Small intestine (tissue), 7 donors: ENCODE results near the gene ZBTB9. TPM values are rescaled to one million over a fixed set of nuclear protein-coding genes. Genes with fewer than 3 reads are reported as not detected.

Experiments used
- DNase-seq, 2 donors: peaks; one replicate each; pipeline versions ENCODE4 v3.0.0 to v3.0.0-alpha.2; 2013
- FAIRE-seq: peaks from 2 replicates; lab custom pipeline; 2012; peaks lifted over from hg19 to GRCh38; lab: Jason Lieb, UNC
- H3K27ac ChIP-seq, 3 donors: one replicate each; pipeline ENCODE4 v1.5.1; 2013; ENCODE audit warnings: low read length in 2 of 3, mild to moderate bottlenecking in 2 of 3, control low read depth in 1 of 3, inconsistent platforms in 1 of 3, low read depth in 1 of 3, moderate library complexity in 1 of 3
- H3K27me3 ChIP-seq, 3 donors: one replicate each; pipeline ENCODE4 v1.6.1; 2013; ENCODE audit warnings: low read length in 3 of 3, inconsistent platforms in 1 of 3; ENCODE audit not compliant: control insufficient read depth in 3 of 3, insufficient read depth in 3 of 3
- H3K36me3 ChIP-seq, 3 donors: one replicate each; pipeline ENCODE4 v1.6.1; 2013; ENCODE audit warnings: low read length in 3 of 3, inconsistent platforms in 1 of 3, low read depth in 1 of 3, mild to moderate bottlenecking in 1 of 3, moderate library complexity in 1 of 3; ENCODE audit not compliant: control insufficient read depth in 3 of 3, insufficient read depth in 2 of 3
- H3K4me1 ChIP-seq, 3 donors: one replicate each; pipeline ENCODE4 v1.6.1; 2013; ENCODE audit warnings: low read length in 2 of 3, inconsistent platforms in 1 of 3, low read depth in 1 of 3, mild to moderate bottlenecking in 1 of 3, moderate library complexity in 1 of 3; ENCODE audit not compliant: control insufficient read depth in 3 of 3, insufficient read depth in 2 of 3
- H3K4me3 ChIP-seq, 3 donors: one replicate each; pipeline ENCODE4 v1.5.1; 2013; ENCODE audit warnings: low read length in 3 of 3, control low read depth in 1 of 3, inconsistent platforms in 1 of 3, low read depth in 1 of 3, mild to moderate bottlenecking in 1 of 3, moderate library complexity in 1 of 3
- H3K9me3 ChIP-seq, 2 donors: one replicate each; pipeline ENCODE4 v1.6.1; 2013; ENCODE audit warnings: low read depth in 1 of 2, low read length in 1 of 2; ENCODE audit not compliant: control insufficient read depth in 2 of 2, insufficient read depth in 1 of 2
- WGBS, 3 donors: extraction: QIAGEN DNeasy Blood & Tissue Kit; methylation state at CpG; one replicate each; pipeline ENCODE4 v1.1.7; 2013; 5-methylcytosine and 5-hydroxymethylcytosine counted together
- polyA plus RNA-seq, 4 donors: library from polyadenylated mRNA; stranded (reverse) in 3 of 4; unstranded in 1 of 4; fragments of 200-250 nt in 3 of 4; fragments of 120-200 nt in 1 of 4; gene quantifications; one replicate each; pipeline versions ENCODE4 v1.2.1 to v1.2.3, GENCODE V29; 2013
- donor health status: healthy with polysubstance abuse.
- donor health status: control.
- donor health status: control.
- donor health status: Bipolar disorder and iron deficiency.
- donor health status: healthy.

The ZBTB9 gene
- polyA plus RNA-seq, 4 donors, result 1.6 to 8.5 (median 3.5) TPM

GRCh38 chr6:33502486-33502885 lies 48.1 kb downstream of the ZBTB9 start:
- DNase-seq (no peak), FAIRE-seq (no peak)
- H3K27ac ChIP-seq, result no peak overlapping the region
- no peak overlapping the region for H3K4me3 ChIP-seq
- peaks cover 0 to 18% of the 10 kb centered on the region in 2 donors for H3K9me3 ChIP-seq
- H3K4me1 ChIP-seq, result peaks cover 0 to 2% (median 0%) of the 10 kb centered on the region in 3 donors
- no peaks in the 10 kb centered on the region for H3K27me3 ChIP-seq
- 91% methylated on average over 22 to 23 of the region's 23 CpGs for WGBS, 3 donors
- H3K36me3 ChIP-seq, result no peaks in the 10 kb centered on the region

DNA sequence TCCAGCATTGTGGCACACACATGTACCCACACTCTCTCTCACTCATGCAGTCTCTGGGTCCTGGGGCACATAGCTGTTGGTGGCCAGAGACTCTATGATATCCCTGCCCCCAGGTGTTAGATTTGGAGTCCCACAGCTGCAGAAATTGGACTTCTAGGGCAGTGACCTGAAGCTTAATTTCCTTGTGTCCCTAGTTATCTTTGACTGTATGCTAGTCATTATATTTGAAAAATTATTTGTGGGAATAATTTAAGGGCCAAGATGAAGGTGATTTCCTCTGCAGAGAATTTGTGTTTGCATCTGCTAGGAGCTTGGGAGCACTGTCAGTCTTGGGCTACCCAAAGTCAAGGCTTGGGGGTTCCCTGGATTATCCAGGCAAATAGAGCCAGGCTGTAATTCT lies 50.1 kb downstream of the ZBTB9 start:
- FAIRE-seq (no peak), DNase-seq (no peak)
- Histone ChIP-seq H3K27ac (no peak overlapping the region), H3K4me3 (no peak overlapping the region), H3K27me3 (no peaks in the 10 kb centered on the region), H3K36me3 (no peaks in the 10 kb centered on the region), H3K9me3 (peaks cover 0 to 18% of the 10 kb centered on the region in 2 donors), H3K4me1 (peaks cover 0 to 2% (median 0%) of the 10 kb centered on the region in 3 donors)

DNA sequence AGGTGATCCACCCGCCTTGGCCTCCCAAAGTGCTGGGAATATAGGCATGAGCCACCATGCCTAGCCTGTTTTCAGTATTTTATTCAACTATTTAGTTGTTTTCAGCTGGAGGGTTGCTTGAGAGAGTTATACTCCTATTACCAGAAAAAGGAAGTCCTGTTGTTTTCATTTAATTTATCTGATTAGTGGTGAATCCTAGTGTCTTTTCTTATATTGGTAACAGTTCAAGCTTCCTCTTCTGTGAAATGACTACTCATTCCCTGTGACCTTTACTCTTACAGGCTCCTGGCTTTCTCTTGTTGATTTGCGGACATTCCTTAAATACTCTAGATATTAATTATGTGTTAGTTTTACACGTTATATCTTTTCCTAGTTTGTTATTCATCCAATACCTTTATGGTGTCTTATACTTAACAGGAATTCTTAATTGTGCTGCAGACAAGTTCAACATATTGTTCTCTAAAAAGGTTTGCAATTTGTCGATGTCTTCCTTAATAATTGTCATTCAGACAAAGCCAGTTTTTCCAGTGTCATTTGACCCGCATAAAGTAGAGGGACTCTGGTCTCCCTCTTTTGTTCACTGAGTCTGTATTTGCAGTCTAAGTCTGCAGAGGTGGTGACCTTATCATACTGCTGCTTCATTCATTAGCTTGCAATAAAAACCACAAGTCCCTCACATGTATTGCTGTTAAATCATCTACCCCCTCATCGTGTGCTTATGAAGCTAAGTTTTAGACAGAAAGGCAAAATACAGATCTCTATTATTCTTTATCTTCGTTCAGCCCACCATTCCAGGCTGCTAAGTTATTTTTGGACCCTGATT lies 51.4 kb downstream of the ZBTB9 start:
- Histone ChIP-seq H3K4me3 (no peak overlapping the region), H3K27ac (no peak overlapping the region), H3K27me3 (no peaks in the 10 kb centered on the region), H3K9me3 (peaks cover 0 to 18% of the 10 kb centered on the region in 2 donors), H3K36me3 (no peaks in the 10 kb centered on the region), H3K4me1 (peaks cover 0 to 2% (median 0%) of the 10 kb centered on the region in 3 donors)
- FAIRE-seq (no peak), DNase-seq (peak in 1 of 2 donors; percentile 22)
- 39 to 62% (median 50%) methylated on average over 7 of the region's 7 CpGs for WGBS, 3 donors

Other genes starting within 250 kb of the ZBTB9 start
- 10 to 100 TPM; 30.9 to 46.1 (median 33.0) TPM for gene HSD17B8, start 249.9 kb upstream of the ZBTB9 start, polyA plus RNA-seq
- 10 to 100 TPM; 30.4 to 46.7 (median 41.8) TPM for gene RING1, start 246.1 kb upstream of the ZBTB9 start, polyA plus RNA-seq
- 10 to 100 TPM; 23.8 to 60.3 (median 48.0) TPM for gene VPS52, start 182.7 kb upstream of the ZBTB9 start, polyA plus RNA-seq
- 1,000 to 10,000 TPM; 2,947 to 6,778 (median 4,959) TPM for gene RPS18, start 182.5 kb upstream of the ZBTB9 start, polyA plus RNA-seq
- 10 to 100 TPM in 3 of 4 donors, 1 to 10 TPM in 1; 6.9 to 15.4 (median 12.7) TPM for gene B3GALT4, start 177.5 kb upstream of the ZBTB9 start, polyA plus RNA-seq
- gene WDR46, start 165.3 kb upstream of the ZBTB9 start, polyA plus RNA-seq, result 10 to 100 TPM; 39.4 to 60.5 (median 43.5) TPM
- 100 to 1,000 TPM in 3 of 4 donors, 10 to 100 TPM in 1; 83.9 to 183 (median 147) TPM for gene PFDN6, start 165.0 kb upstream of the ZBTB9 start, polyA plus RNA-seq
- gene RGL2, start 155.6 kb upstream of the ZBTB9 start, polyA plus RNA-seq, result 10 to 100 TPM; 13.2 to 69.8 (median 25.2) TPM
- gene TAPBP, start 140.5 kb upstream of the ZBTB9 start, polyA plus RNA-seq, result 10 to 100 TPM; 33.8 to 85.2 (median 55.6) TPM
- gene ZBTB22, start 136.8 kb upstream of the ZBTB9 start, polyA plus RNA-seq, result 10 to 100 TPM; 10.7 to 17.2 (median 13.8) TPM
- gene DAXX, start 131.6 kb upstream of the ZBTB9 start, polyA plus RNA-seq, result 10 to 100 TPM; 19.5 to 34.7 (median 28.4) TPM
- gene KIFC1, start 62.8 kb upstream of the ZBTB9 start, polyA plus RNA-seq, result 10 to 100 TPM in 2 of 4 donors, 1 to 10 TPM in 2; 3.1 to 23.2 (median 10.7) TPM
- gene PHF1, start 43.6 kb upstream of the ZBTB9 start, polyA plus RNA-seq, result 10 to 100 TPM; 32.2 to 67.6 (median 44.3) TPM
- gene CUTA, start 36.5 kb upstream of the ZBTB9 start, polyA plus RNA-seq, result 100 to 1,000 TPM; 129 to 255 (median 200) TPM
- 10 to 100 TPM in 1 of 4 donors, 1 to 10 TPM in 2, under 1 TPM in 1; 0.89 to 16.6 (median 5.6) TPM for gene SYNGAP1, start 34.5 kb upstream of the ZBTB9 start, polyA plus RNA-seq
- 100 to 1,000 TPM in 1 of 4 donors, 10 to 100 TPM in 3; 15.7 to 100 (median 80.6) TPM for gene BAK1, start 125.7 kb downstream of the ZBTB9 start, polyA plus RNA-seq
- 10 to 100 TPM; 51.6 to 62.9 (median 59.1) TPM for gene ITPR3, start 166.7 kb downstream of the ZBTB9 start, polyA plus RNA-seq